ENCODE data around the gene UBE2D2.

GRCh38 chr5:139514486-139514856 lies 46.7 kb upstream of the UBE2D2 start:
- TF ChIP-seq REST (IDR thresholded peaks at IDR 0.05; ENCODE audit: insufficient replicate concordance, low read depth) (no peak), SPI1 (IDR thresholded peaks at IDR 0.05; ENCODE audit: borderline replicate concordance, low read depth) (no peak), CTCF (IDR thresholded peaks at IDR 0.05; ENCODE audit: insufficient read depth, low read length) (no peak)

Data from HL-60 (cell line).